ENCODE data around the gene FLOT1. TPM values are rescaled to one million over a fixed set of nuclear protein-coding genes. Genes with fewer than 3 reads are reported as not detected.
"Not testable (repeated sequence)": the region's sequence is repeated elsewhere in the genome, so short reads cannot be mapped to it uniquely, and the experiment has no call there.

Gene FLOT1
- total RNA-seq, 2 donors from 2014 or later: 293 to 319 TPM

- Mint-ChIP-seq H3K4me1 (ENCODE audit: low read depth) (peaks cover 90% of the 10 kb centered on the region), H3K27me3 (ENCODE audit: low read depth) (no peaks in the 10 kb centered on the region), H3K9me3 (no peaks in the 10 kb centered on the region), H3K36me3 (ENCODE audit: insufficient read depth in 2 of 2) (peaks cover 35 to 59% of the 10 kb centered on the region in 2 donors), H3K4me3 (peak overlapping the region; percentile 75 to 83), H3K27ac (peak overlapping the region; percentile 91)
- DNase-seq (peak in 1 of 2 donors; percentile 39), ATAC-seq (replicated peaks in 1 of 2) (peak; percentile 24 to 30)
These were observed 6.7 kb downstream of the FLOT1 start for GRCh38 chr6:30735668-30736314.

DNA sequence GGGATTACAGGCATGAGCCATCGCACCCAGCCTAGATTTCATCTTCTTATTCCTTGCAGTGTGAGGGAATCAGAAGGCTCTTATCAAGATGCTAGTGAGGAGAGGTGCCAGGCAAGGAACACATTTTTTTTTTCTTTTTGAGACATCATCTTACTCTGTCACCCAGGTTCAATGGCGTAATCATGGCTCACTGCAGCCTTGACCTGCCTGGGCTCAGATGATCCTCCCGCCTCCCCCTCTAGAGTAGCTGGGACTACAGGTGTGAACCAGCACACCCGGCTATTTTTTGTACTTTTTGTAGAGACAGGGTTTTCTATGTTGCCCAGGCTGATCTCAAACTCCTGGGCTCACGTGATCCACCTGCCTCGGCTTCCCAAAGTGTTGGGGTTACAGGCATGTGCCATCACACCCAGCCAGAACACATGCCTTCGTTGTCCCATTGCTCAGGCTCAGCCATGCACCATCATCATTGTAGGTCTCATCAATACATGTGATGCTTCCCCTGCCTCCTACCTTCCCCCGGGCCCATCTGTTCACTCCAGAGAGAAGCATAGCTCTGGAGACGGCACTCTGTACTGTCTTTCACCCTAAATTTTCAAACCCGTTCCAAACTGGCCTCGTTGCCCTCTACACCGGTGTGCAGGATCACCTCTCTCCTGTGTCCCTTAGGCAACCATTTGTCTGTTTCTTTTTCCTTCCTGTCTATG, 10.1 kb downstream of the FLOT1 start:
- no peak overlapping the region for H3K27ac Mint-ChIP-seq
- H3K36me3 Mint-ChIP-seq (ENCODE audit: insufficient read depth in 2 of 2): peaks cover 21 to 30% of the 10 kb centered on the region in 2 donors
- H3K27me3 Mint-ChIP-seq (ENCODE audit: low read depth): no peaks in the 10 kb centered on the region
- ATAC-seq (replicated peaks in 1 of 2) (no peak), DNase-seq (no peak)
- H3K4me1 Mint-ChIP-seq (ENCODE audit: low read depth): peaks cover 76% of the 10 kb centered on the region
- no peaks in the 10 kb centered on the region for H3K9me3 Mint-ChIP-seq
- H3K4me3 Mint-ChIP-seq: peak overlapping the region in 1 of 2 donors; percentile 4

DNA sequence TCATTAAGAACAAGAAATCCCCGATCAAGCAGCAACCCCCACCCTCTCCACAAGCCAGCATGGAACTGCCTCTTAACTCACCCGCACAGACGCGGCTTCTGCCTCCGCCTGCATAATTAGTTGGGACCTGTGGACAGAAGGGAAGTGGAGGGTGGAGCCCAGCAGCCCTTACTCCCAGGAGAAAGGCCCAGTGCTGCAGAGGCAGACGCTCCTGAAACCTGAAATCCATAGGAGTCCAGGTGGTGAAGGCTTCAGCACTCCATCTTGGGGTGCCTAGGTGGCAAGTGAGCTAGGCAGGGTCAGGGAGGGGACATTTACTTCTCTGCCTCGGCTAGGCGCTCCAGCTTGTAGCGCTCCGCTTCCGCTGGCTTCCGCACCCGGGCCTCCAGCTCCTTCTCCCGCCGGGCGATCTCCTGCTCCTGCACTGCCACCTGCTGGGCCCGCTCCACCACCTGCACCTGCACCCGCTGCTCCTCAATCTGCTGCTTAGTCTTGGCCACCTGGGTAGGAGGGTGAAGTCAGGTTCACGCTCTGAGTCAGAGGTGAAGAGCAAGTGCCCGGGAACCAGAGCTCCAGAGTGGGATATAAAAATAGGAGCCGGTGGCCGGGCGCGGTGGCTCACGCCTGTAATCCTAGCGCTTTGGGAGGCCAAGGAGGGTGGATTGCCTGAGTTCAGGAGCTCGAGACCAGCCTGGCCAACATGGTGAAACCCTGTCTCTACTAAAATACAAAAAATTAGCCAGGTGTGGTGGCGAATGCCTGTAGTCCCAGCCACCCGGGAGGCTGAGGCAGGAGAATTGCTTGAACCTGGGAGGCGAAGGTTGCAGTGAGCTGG, 11.7 kb downstream of the FLOT1 start:
- ATAC-seq (replicated peaks in 1 of 2) (peak; percentile 76 to 82), DNase-seq (peak; percentile 85 to 88)
- Mint-ChIP-seq H3K4me3 (peak overlapping the region; percentile 12 to 46), H3K9me3 (no peaks in the 10 kb centered on the region), H3K27me3 (ENCODE audit: low read depth) (no peaks in the 10 kb centered on the region), H3K4me1 (ENCODE audit: low read depth) (peaks cover 60% of the 10 kb centered on the region), H3K36me3 (ENCODE audit: insufficient read depth in 2 of 2) (peaks cover 13 to 17% of the 10 kb centered on the region in 2 donors), H3K27ac (no peak overlapping the region)

DNA sequence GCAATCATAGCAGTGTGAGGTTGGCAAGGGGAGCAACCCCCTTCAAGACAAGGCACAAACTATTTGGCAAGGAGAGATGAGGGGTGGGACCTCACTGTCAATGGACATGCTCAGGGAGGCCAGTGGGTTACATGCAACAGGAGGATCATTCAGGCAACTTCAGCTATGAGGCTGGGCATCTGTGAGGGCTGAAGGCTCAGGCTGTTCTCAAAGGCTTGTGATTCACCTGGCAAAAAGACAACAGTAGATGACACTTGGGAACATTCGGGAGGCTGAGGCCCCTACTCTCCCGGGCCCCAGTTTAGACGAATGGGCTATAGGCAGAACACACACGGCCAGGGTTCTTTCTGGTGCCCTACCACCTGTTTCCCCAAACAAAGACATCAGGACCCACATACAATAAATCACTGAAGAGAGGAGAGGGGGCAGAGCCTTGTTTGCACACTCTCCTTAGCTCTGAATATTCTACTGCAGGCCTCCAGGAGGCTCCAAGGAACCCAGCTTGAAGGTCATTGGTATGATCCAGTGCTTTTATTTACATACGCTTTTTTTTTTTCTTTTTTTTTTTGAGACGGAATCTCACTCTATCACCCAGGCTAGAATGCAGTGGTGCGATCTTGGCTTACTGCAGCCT, 14.4 kb downstream of the FLOT1 start:
- peaks cover 65% of the 10 kb centered on the region for H3K4me1 Mint-ChIP-seq (ENCODE audit: low read depth)
- H3K36me3 Mint-ChIP-seq (ENCODE audit: insufficient read depth in 2 of 2): peaks cover 19 to 27% of the 10 kb centered on the region in 2 donors
- no peak for DNase-seq
- peak overlapping the region; percentile 24 for H3K27ac Mint-ChIP-seq
- no peaks in the 10 kb centered on the region for H3K27me3 Mint-ChIP-seq (ENCODE audit: low read depth)
- no peak overlapping the region for H3K4me3 Mint-ChIP-seq
- no peak for ATAC-seq (replicated peaks in 1 of 2)
- no peaks in the 10 kb centered on the region for H3K9me3 Mint-ChIP-seq

DNA sequence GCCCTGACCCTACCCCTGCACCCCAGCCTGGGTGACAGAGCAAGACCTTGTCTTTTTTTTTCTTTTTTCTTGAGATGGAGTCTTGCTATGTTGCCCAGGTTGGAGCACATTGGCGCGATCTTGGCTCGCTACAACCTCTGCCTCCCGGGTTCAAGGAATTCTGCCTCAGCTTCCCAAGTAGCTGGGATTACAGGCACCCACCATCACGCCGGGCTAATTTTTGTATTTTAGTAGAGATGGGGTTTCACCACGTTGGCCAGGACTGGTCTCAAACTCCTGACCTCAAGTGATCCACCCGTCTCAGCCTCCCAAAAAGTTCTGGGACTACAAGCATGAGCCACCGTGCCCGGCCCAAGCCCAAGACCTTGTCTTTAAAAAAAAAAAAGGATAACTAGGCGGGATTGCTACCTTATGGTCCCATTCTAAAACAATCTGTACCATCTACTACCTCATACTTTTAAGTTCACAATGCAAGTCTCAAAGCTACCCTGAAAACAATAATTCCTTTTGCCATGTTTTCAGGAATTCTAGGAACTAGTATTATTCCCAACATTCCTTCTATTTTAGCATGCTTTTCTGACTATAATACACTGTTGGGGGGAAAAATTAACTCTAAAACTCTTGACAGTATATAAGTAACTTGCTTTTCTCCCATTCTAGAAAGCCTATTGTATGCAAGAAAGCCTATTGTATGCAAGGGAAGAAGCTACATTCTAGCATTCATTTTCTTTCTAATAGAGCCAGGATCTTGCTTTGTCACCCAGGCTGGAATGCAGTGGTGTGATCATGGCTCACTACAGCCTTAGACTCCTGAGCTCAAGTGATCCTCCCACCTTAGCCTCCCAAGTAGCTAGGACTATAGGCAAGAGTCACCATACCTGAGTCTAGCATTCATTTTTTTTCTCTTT, 15.7 kb downstream of the FLOT1 start:
- H3K9me3 Mint-ChIP-seq: no peaks in the 10 kb centered on the region
- H3K27ac Mint-ChIP-seq: peak overlapping the region; percentile 93
- H3K36me3 Mint-ChIP-seq (ENCODE audit: insufficient read depth in 2 of 2): peaks cover 23 to 35% of the 10 kb centered on the region in 2 donors
- ATAC-seq (replicated peaks in 1 of 2) (no peak), DNase-seq (no peak)
- H3K4me1 Mint-ChIP-seq (ENCODE audit: low read depth): peaks cover 63% of the 10 kb centered on the region
- no peak overlapping the region for H3K4me3 Mint-ChIP-seq
- no peaks in the 10 kb centered on the region for H3K27me3 Mint-ChIP-seq (ENCODE audit: low read depth)

GRCh38 chr6:30725713-30726505, 16.6 kb downstream of the FLOT1 start:
- Mint-ChIP-seq H3K9me3 (no peaks in the 10 kb centered on the region), H3K4me1 (ENCODE audit: low read depth) (peaks cover 56% of the 10 kb centered on the region), H3K4me3 (no peak overlapping the region), H3K27me3 (ENCODE audit: low read depth) (no peaks in the 10 kb centered on the region), H3K36me3 (ENCODE audit: insufficient read depth in 2 of 2) (peaks cover 28 to 42% of the 10 kb centered on the region in 2 donors), H3K27ac (peak overlapping the region; percentile 85)
- no peak for ATAC-seq (replicated peaks in 1 of 2)
- DNase-seq: no peak

GRCh38 chr6:30724906-30725667, 17.4 kb downstream of the FLOT1 start:
- H3K4me1 Mint-ChIP-seq (ENCODE audit: low read depth): peaks cover 47% of the 10 kb centered on the region
- peaks cover 29 to 49% of the 10 kb centered on the region in 2 donors for H3K36me3 Mint-ChIP-seq (ENCODE audit: insufficient read depth in 2 of 2)
- no peak for DNase-seq
- H3K4me3 Mint-ChIP-seq: peak overlapping the region; percentile 81 to 94
- H3K27me3 Mint-ChIP-seq (ENCODE audit: low read depth): no peaks in the 10 kb centered on the region
- peak overlapping the region; percentile 55 for H3K27ac Mint-ChIP-seq
- H3K9me3 Mint-ChIP-seq: no peaks in the 10 kb centered on the region
- ATAC-seq (replicated peaks in 1 of 2): no peak

DNA sequence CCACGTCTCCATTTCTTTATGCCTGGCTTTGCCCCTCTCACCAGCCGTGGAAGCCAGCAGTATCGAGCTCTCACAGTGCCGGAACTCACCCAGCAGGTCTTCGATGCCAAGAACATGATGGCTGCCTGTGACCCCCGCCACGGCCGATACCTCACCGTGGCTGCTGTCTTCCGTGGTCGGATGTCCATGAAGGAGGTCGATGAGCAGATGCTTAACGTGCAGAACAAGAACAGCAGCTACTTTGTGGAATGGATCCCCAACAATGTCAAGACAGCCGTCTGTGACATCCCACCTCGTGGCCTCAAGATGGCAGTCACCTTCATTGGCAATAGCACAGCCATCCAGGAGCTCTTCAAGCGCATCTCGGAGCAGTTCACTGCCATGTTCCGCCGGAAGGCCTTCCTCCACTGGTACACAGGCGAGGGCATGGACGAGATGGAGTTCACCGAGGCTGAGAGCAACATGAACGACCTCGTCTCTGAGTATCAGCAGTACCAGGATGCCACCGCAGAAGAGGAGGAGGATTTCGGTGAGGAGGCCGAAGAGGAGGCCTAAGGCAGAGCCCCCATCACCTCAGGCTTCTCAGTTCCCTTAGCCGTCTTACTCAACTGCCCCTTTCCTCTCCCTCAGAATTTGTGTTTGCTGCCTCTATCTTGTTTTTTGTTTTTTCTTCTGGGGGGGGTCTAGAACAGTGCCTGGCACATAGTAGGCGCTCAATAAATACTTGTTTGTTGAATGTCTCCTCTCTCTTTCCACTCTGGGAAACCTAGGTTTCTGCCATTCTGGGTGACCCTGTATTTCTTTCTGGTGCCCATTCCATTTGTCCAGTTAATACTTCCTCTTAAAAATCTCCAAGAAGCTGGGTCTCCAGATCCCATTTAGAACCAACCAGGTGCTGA, 18.4 kb downstream of the FLOT1 start:
- DNase-seq: peak in 1 of 2 donors; percentile 9
- H3K27me3 Mint-ChIP-seq (ENCODE audit: low read depth); ATAC-seq (replicated peaks in 1 of 2); H3K9me3 Mint-ChIP-seq: not testable (repeated sequence)
- H3K4me3 Mint-ChIP-seq: peak overlapping the region; percentile 94 to 96
- H3K36me3 Mint-ChIP-seq (ENCODE audit: insufficient read depth in 2 of 2): peaks cover 28 to 48% of the 10 kb centered on the region in 2 donors
- H3K4me1 Mint-ChIP-seq (ENCODE audit: low read depth): peaks cover 51% of the 10 kb centered on the region
- H3K27ac Mint-ChIP-seq: peak overlapping the region; percentile 99

- not testable (repeated sequence) for H3K27me3 Mint-ChIP-seq (ENCODE audit: low read depth); ATAC-seq (replicated peaks in 1 of 2); H3K9me3 Mint-ChIP-seq; DNase-seq
- Mint-ChIP-seq H3K4me1 (ENCODE audit: low read depth) (peaks cover 53% of the 10 kb centered on the region), H3K4me3 (peak overlapping the region; percentile 94 to 96), H3K27ac (peak overlapping the region; percentile 99), H3K36me3 (ENCODE audit: insufficient read depth in 2 of 2) (peaks cover 28 to 48% of the 10 kb centered on the region in 2 donors)
These were observed 19.2 kb downstream of the FLOT1 start for GRCh38 chr6:30723159-30723842.

Measured in activated T-cell treated with anti-CD3 and anti-CD28 coated beads, Interleukin-2, amount 50 U/mL, for 72 hours (primary cell).